NK-92 (cell line): Measurements from ENCODE around the gene CTBP2.
"Not testable (repeated sequence)": the region's sequence is repeated elsewhere in the genome, so short reads cannot be mapped to it uniquely, and the experiment has no call there.

ENCODE experiments used
- DNase-seq: peaks from one replicate; lab custom pipeline; 2025; ENCODE audit not compliant: unreplicated experiment; lab: John Stamatoyannopoulos, UW

The CTBP2 gene

GRCh38 chr10:125067764-125068163 lies 92.6 kb downstream of the CTBP2 start:
- no peak for DNase-seq

- DNase-seq = no peak
Measured at GRCh38 chr10:125066764-125067450, 93.5 kb downstream of the CTBP2 start.

GRCh38 chr10:125064681-125065492 lies 95.5 kb downstream of the CTBP2 start:
- no peak for DNase-seq

GRCh38 chr10:125063256-125063925 lies 97.0 kb downstream of the CTBP2 start:
- DNase-seq = no peak

GRCh38 chr10:125062914-125063230 lies 97.5 kb downstream of the CTBP2 start:
- DNase-seq = no peak

- no peak for DNase-seq
Measured at GRCh38 chr10:125062227-125062913, 98.0 kb downstream of the CTBP2 start.

- DNase-seq = no peak
Measured at GRCh38 chr10:125061557-125062226, 98.7 kb downstream of the CTBP2 start.

GRCh38 chr10:125060826-125061556 lies 99.4 kb downstream of the CTBP2 start:
- DNase-seq = no peak

- DNase-seq = no peak
Measured at GRCh38 chr10:125060482-125060825, 99.9 kb downstream of the CTBP2 start.

- DNase-seq = no peak
Measured at GRCh38 chr10:125060026-125060425, 100.3 kb downstream of the CTBP2 start.

GRCh38 chr10:125059348-125059747 lies 101.0 kb downstream of the CTBP2 start:
- not testable (repeated sequence) for DNase-seq

GRCh38 chr10:125057158-125058001 lies 103.0 kb downstream of the CTBP2 start:
- DNase-seq = no peak

GRCh38 chr10:125056161-125057132 lies 103.9 kb downstream of the CTBP2 start:
- DNase-seq = no peak

GRCh38 chr10:125055446-125055845 lies 104.9 kb downstream of the CTBP2 start:
- no peak for DNase-seq

- no peak for DNase-seq
Measured at GRCh38 chr10:125054669-125055268, 105.6 kb downstream of the CTBP2 start.

- no peak for DNase-seq
Measured at GRCh38 chr10:125054216-125054615, 106.1 kb downstream of the CTBP2 start.

GRCh38 chr10:125052146-125052545 lies 108.2 kb downstream of the CTBP2 start:
- DNase-seq = no peak

GRCh38 chr10:125050383-125050782 lies 110.0 kb downstream of the CTBP2 start:
- no peak for DNase-seq
